HEK293T (cell line): Measurements from ENCODE around the gene TMEM95.

Experiments
- CTCF ChIA-PET: fragments of 350-600 bp; formaldehyde crosslinking; extraction: SDS; loops from one replicate; lab custom pipeline; 2021; ENCODE audit warnings: antibody characterized with exemption, inconsistent platforms; lab: Yijun Ruan, JAX
- POLR2A ChIA-PET: fragments of 350-600 bp; formaldehyde crosslinking; extraction: SDS; loops from one replicate; lab custom pipeline; 2020; ENCODE audit warnings: antibody characterized with exemption, inconsistent platforms; lab: Yijun Ruan, JAX
- DNase-seq: peaks from one replicate; pipeline ENCODE4 v3.0.0; 2012; ENCODE audit warnings: mixed read lengths; ENCODE audit errors: extremely low spot score
- ARNT ChIP-seq: fragments of 450-650 bp; IDR thresholded peaks from 2 replicates; pipeline ENCODE4 v1.6.1; 2017; ENCODE audit warnings: mild to moderate bottlenecking
- BHLHE40 ChIP-seq: fragments of 450-650 bp; IDR thresholded peaks from 2 replicates; pipeline ENCODE4 v1.6.1; 2016; ENCODE audit warnings: mild to moderate bottlenecking, moderate library complexity, borderline replicate concordance
- CTBP1 ChIP-seq: fragments of 450-650 bp; IDR thresholded peaks from 2 replicates; pipeline ENCODE4 v1.6.1; 2016; ENCODE audit warnings: borderline replicate concordance
- ELF4 ChIP-seq: fragments of 450-650 bp; IDR thresholded peaks from 2 replicates; pipeline ENCODE4 v1.6.1; 2017; ENCODE audit warnings: antibody characterized with exemption
- FOXA1 ChIP-seq: fragments of 450-650 bp; IDR thresholded peaks from 2 replicates; pipeline ENCODE4 v1.6.1; 2016; ENCODE audit warnings: mild to moderate bottlenecking
- FOXK2 ChIP-seq: fragments of 450-650 bp; IDR thresholded peaks from 2 replicates; pipeline ENCODE4 v1.6.1; 2016; ENCODE audit warnings: mild to moderate bottlenecking
- FOXM1 ChIP-seq: fragments of 450-650 bp; IDR thresholded peaks from 2 replicates; pipeline ENCODE4 v1.6.1; 2017; ENCODE audit warnings: mild to moderate bottlenecking, borderline replicate concordance
- HDGF ChIP-seq: fragments of 450-650 bp; IDR thresholded peaks from 2 replicates; pipeline ENCODE4 v1.6.1; 2017; ENCODE audit warnings: antibody characterized with exemption, borderline replicate concordance
- L3MBTL2 ChIP-seq: fragments of 450-650 bp; conservative IDR thresholded peaks from 2 replicates; pipeline ENCODE4 v1.6.1; 2016; ENCODE audit warnings: mild to moderate bottlenecking
- LEF1 ChIP-seq: fragments of 450-650 bp; IDR thresholded peaks from 2 replicates; pipeline ENCODE4 v1.6.1; 2017; ENCODE audit warnings: mild to moderate bottlenecking, borderline replicate concordance
- NFRKB ChIP-seq: fragments of 450-650 bp; IDR thresholded peaks from 2 replicates; pipeline ENCODE4 v1.6.1; 2016; ENCODE audit warnings: mild to moderate bottlenecking, moderate library complexity
- SP1 ChIP-seq: fragments of 450-650 bp; IDR thresholded peaks from 2 replicates; pipeline ENCODE4 v1.6.1; 2017
- SUZ12 ChIP-seq: fragments of 450-650 bp; IDR thresholded peaks from 2 replicates; pipeline ENCODE4 v1.6.1; 2016; ENCODE audit warnings: mild to moderate bottlenecking
- TARDBP ChIP-seq: fragments of 450-650 bp; IDR thresholded peaks from 2 replicates; pipeline ENCODE4 v1.6.1; 2016
- ZNF384 ChIP-seq: fragments of 450-650 bp; IDR thresholded peaks from 2 replicates; pipeline ENCODE4 v1.6.1; 2016
- TF ChIP-seq, protein P1 (sequence below): fragments of 450-650 bp; IDR thresholded peaks from 2 replicates; pipeline ENCODE4 v1.6.1; 2016

The TMEM95 gene

GRCh38 chr17:7325031-7325528, 29.9 kb upstream of the TMEM95 start:
- no peak for DNase-seq
- TF ChIP-seq SP1 (no peak), CTBP1 (no peak), ZNF384 (no peak), FOXM1 (no peak), NFRKB (no peak), TARDBP (no peak), FOXA1 (no peak), BHLHE40 (no peak), L3MBTL2 (no peak), FOXK2 (no peak), SUZ12 (no peak), LEF1 (no peak), HDGF (no peak), ARNT (no peak)
- TF ChIP-seq, protein P1, sequence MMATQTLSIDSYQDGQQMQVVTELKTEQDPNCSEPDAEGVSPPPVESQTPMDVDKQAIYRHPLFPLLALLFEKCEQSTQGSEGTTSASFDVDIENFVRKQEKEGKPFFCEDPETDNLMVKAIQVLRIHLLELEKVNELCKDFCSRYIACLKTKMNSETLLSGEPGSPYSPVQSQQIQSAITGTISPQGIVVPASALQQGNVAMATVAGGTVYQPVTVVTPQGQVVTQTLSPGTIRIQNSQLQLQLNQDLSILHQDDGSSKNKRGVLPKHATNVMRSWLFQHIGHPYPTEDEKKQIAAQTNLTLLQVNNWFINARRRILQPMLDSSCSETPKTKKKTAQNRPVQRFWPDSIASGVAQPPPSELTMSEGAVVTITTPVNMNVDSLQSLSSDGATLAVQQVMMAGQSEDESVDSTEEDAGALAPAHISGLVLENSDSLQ: no peak
- ChIA-PET CTCF (interaction anchor here (1.0 to 1.1 kb wide), 2 partner anchors 9 to 12 kb away, joined by 4 to 5 read pairs; no protein-coding TSS in a partner anchor), POLR2A (interaction anchor here (5.1 kb wide), 1 partner anchor 9 kb away, joined by 56 read pairs; the partner anchor contains the start of gene GPS2)

GRCh38 chr17:7326186-7326585, 28.8 kb upstream of the TMEM95 start:
- POLR2A ChIA-PET: interaction anchor here (5.1 kb wide), 1 partner anchor 11 kb away, joined by 56 read pairs; the partner anchor contains the start of gene GPS2
- DNase-seq: no peak
- no peak for TF ChIP-seq CTBP1
- TF ChIP-seq, protein P1: no peak
- no peak for TF ChIP-seq HDGF
- TF ChIP-seq FOXK2: no peak
- no peak for TF ChIP-seq FOXM1
- no peak for TF ChIP-seq SP1
- no peak for TF ChIP-seq NFRKB
- TF ChIP-seq LEF1: no peak
- no peak for TF ChIP-seq L3MBTL2
- no peak for TF ChIP-seq ZNF384
- TF ChIP-seq ELF4: no peak
- no peak for TF ChIP-seq FOXA1
- CTCF ChIA-PET: no interaction called here

DNA sequence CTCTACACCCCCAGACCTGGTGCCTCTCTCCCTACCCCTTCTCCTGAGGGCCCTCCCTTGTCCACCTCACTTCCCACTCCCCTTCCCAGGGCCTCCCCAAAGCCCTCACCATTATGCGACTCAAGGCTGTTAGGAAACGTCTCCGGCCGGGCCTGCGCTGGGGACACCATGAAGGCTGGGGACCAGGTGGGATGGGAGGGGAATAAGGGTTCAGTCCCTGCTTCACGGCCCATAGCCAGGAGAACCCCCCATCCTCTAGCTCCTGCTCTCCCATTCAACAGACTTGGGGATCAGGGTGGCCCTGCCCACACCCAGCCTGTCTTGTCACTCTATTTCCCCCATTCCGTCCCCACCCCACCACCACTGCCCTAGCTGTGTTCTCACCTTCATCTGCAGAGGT, 27.9 kb upstream of the TMEM95 start:
- ChIA-PET POLR2A (interaction anchor here (5.1 kb wide), 1 partner anchor 11 kb away, joined by 56 read pairs; the partner anchor contains the start of gene GPS2), CTCF (no interaction called here)
- DNase-seq: no peak
- TF ChIP-seq HDGF (no peak), ELF4 (no peak), FOXK2 (no peak), NFRKB (no peak), ZNF384 (no peak), SUZ12 (no peak), ARNT (no peak), BHLHE40 (no peak), LEF1 (no peak), TARDBP (no peak), FOXA1 (no peak), CTBP1 (no peak), SP1 (no peak)
- TF ChIP-seq, protein P1: no peak

DNA sequence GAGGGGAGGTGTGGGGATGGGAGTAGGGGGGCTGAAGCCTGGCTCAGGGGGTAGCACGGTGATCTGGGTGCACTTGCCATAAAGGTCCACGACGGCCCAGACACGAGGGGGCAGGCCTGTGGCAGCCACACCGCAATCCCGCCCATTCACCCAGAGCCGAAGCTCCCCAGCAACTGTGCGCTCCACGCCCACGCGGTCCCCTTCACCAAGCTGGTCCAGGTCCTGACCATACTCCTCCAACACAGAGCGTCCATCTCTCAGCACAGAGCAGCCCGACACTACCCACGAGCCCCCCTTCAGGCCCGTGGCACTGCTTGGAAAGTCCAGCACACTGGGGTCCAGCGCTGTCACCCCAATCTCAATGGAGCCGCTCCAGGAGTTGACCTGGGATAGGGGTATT, 27.5 kb upstream of the TMEM95 start:
- no peak for DNase-seq
- ChIA-PET POLR2A (interaction anchor here (5.1 kb wide), 1 partner anchor 12 kb away, joined by 56 read pairs; the partner anchor contains the start of gene GPS2), CTCF (no interaction called here)
- TF ChIP-seq, protein P1: no peak
- TF ChIP-seq LEF1 (no peak), BHLHE40 (no peak), ZNF384 (no peak), SP1 (no peak), FOXA1 (no peak), HDGF (no peak), FOXK2 (no peak), NFRKB (no peak)

DNA sequence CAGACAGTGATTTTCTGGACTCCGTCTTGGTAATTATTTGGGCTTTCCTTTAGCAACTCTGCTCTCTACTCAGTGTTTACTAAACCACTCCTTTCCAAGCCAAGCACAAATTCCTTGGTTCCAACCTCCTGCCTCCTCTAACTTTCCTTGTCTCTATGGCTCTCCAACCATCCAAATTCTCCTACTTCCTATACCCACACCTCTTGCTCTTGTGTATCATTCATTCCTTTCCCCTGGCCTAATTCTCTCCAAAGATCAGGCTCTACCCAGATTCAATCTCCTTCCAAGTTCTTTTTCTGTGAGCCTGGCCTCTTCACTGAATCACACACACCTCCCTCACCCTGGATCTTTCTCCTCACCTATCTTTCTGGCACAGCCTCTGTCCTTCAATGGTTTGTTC, 26.9 kb upstream of the TMEM95 start:
- POLR2A ChIA-PET: interaction anchor here (2.8 to 5.1 kb wide), 2 partner anchors 12 to 17 kb away, joined by 17 to 56 read pairs; partner anchors contain the start of gene GPS2

More for the DNA sequence above, 26.9 kb upstream of the TMEM95 start:
- TF ChIP-seq ARNT (no peak), BHLHE40 (no peak)
- CTCF ChIA-PET: no interaction called here
- no peak for DNase-seq
